ENCODE results near the gene C2orf92.
"Not testable (repeated sequence)": the region's sequence is repeated elsewhere in the genome, so short reads cannot be mapped to it uniquely, and the experiment has no call there.

Gene C2orf92

DNA sequence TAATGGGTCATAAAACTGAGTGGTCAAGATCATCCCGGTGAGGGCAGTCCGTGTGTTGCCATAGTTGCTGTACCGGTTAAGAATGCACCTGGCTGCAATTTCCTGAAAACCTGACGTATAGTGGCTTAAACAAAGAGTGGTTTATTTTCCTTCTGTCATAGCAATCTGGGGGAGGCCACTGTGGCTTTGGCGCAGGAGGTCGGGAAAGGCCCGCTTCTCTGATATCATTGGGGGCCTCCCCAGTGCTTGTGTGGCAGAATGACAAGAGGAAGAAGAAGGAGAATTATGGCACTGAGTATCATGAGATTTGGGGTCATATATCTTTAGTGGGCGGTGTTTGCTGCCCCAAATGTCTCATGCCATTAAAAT is 4.4 kb downstream of the C2orf92 start:
- H3K4me1 ChIP-seq, result peaks cover 0 to 12% (median 9%) of the 10 kb centered on the region in 10 experiments; a peak in 16 of 20 replicates
- no peaks in the 10 kb centered on the region for H4K20me1 ChIP-seq
- no peaks in the 10 kb centered on the region for H3K27me3 ChIP-seq
- H3K9ac ChIP-seq, result no peak overlapping the region
- no peak overlapping the region for H3K4me3 ChIP-seq
- no peak overlapping the region for H3K4me2 ChIP-seq
- H3K27ac ChIP-seq, result no peak overlapping the region
- H3K9me3 ChIP-seq (replicated peaks in 1 of 11), result peaks cover 0 to 13% (median 4%) of the 10 kb centered on the region in 11 experiments; a peak in 5 of 22 replicates
- no peak for TF ChIP-seq Cebpa-rat (IDR thresholded peaks at IDR 0.05)
- no peaks in the 10 kb centered on the region for H3K36me3 ChIP-seq

DNA sequence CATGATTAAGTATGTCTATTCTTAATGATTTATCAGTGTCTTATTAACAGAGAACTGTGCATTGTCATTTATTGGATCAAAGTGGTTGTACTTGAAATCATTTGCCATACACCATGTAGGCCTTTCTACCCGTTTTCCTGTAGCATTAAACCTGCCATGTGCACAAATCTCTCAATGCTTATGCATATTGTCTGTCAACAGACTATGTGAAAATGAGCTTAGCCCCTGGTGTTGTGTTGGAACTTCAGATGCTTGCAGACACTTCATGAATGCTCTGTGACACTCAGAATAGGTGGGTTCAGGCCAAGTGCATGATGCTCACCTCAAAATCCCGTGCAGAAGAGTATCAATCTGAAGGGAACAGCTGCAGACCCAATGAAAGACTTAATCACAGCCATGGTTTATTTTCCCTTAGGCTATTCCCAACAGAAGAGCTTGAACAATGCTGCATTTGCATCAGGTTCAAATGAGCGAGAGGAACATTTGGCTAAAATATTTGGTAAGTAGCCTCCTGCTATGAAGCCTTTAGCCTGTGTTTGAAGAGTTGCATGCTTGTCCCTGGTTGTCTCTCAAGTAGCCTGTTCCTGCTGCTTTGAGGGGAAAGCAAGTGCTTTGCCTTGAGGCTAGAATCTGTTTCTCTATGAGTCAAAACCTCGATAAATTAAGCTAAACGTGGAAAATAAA is 6.1 kb downstream of the C2orf92 start:
- H3K9ac ChIP-seq, result no peak overlapping the region
- no peaks in the 10 kb centered on the region for H3K36me3 ChIP-seq
- H3K27me3 ChIP-seq, result no peaks in the 10 kb centered on the region
- no peak overlapping the region for H3K4me3 ChIP-seq
- H4K20me1 ChIP-seq, result no peaks in the 10 kb centered on the region
- H3K27ac ChIP-seq, result no peak overlapping the region
- no peak overlapping the region for H3K4me2 ChIP-seq
- peaks cover 0 to 12% (median 5%) of the 10 kb centered on the region in 10 experiments; a peak in 10 of 20 replicates for H3K4me1 ChIP-seq
- TF ChIP-seq Cebpa-rat (IDR thresholded peaks at IDR 0.05), result no peak
- peaks cover 13 to 24% (median 17%) of the 10 kb centered on the region in 11 experiments for H3K9me3 ChIP-seq (replicated peaks in 1 of 11)

DNA sequence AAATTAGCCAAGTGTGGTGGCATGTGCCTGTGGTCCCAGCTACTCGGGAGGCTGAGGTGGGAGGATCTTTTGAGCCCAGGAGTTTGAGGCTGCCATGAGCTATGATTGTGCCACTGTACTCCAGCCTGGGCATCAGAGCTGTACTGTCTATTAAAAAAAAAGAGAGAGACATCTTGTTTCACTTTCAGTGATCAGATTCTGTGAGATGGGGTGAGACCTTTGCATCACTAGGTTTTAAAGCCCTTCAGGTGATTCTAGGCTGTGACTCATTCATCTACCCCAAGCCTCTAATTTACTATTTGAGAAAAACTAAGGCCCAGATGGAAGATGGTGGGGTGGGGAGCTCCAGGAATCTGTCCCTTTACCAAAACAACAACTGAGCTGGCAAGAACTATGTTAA is 7.1 kb downstream of the C2orf92 start:
- no peaks in the 10 kb centered on the region for H3K27me3 ChIP-seq
- H3K4me1 ChIP-seq, result peaks cover 0 to 12% (median 5%) of the 10 kb centered on the region in 10 experiments; a peak in 10 of 20 replicates
- no peak overlapping the region for H3K27ac ChIP-seq
- no peak for TF ChIP-seq Cebpa-rat (IDR thresholded peaks at IDR 0.05)
- no peak overlapping the region for H3K9ac ChIP-seq
- no peak overlapping the region for H3K4me3 ChIP-seq
- H4K20me1 ChIP-seq, result no peaks in the 10 kb centered on the region
- H3K36me3 ChIP-seq, result no peaks in the 10 kb centered on the region
- no peak overlapping the region for H3K4me2 ChIP-seq
- H3K9me3 ChIP-seq (replicated peaks in 1 of 11), result peaks cover 14 to 28% (median 22%) of the 10 kb centered on the region in 11 experiments

- no peak overlapping the region for H3K4me3 ChIP-seq
- peaks cover 14 to 28% (median 22%) of the 10 kb centered on the region in 11 experiments for H3K9me3 ChIP-seq (replicated peaks in 1 of 11)
- H3K9ac ChIP-seq, result no peak overlapping the region
- no peak for TF ChIP-seq Cebpa-rat (IDR thresholded peaks at IDR 0.05)
- H3K4me2 ChIP-seq, result no peak overlapping the region
- no peak overlapping the region for H3K27ac ChIP-seq
- peaks cover 0 to 18% (median 5%) of the 10 kb centered on the region in 10 experiments; a peak in 11 of 20 replicates for H3K4me1 ChIP-seq
- no peaks in the 10 kb centered on the region for H3K27me3 ChIP-seq
- H3K36me3 ChIP-seq, result no peaks in the 10 kb centered on the region
- no peaks in the 10 kb centered on the region for H4K20me1 ChIP-seq
Observed at GRCh38 chr2:97677480-97677879, 8.0 kb downstream of the C2orf92 start.

- no peak for TF ChIP-seq Cebpa-rat (IDR thresholded peaks at IDR 0.05)
- Histone ChIP-seq H3K4me2 (no peak overlapping the region), H4K20me1 (no peaks in the 10 kb centered on the region), H3K36me3 (no peaks in the 10 kb centered on the region), H3K4me3 (no peak overlapping the region), H3K27ac (no peak overlapping the region), H3K9me3 (replicated peaks in 1 of 11) (peaks cover 14 to 28% (median 22%) of the 10 kb centered on the region in 11 experiments), H3K4me1 (peaks cover 0 to 12% (median 1%) of the 10 kb centered on the region in 10 experiments; a peak in 10 of 20 replicates), H3K27me3 (no peaks in the 10 kb centered on the region), H3K9ac (no peak overlapping the region)
Observed at GRCh38 chr2:97678298-97678697, 8.8 kb downstream of the C2orf92 start.

DNA sequence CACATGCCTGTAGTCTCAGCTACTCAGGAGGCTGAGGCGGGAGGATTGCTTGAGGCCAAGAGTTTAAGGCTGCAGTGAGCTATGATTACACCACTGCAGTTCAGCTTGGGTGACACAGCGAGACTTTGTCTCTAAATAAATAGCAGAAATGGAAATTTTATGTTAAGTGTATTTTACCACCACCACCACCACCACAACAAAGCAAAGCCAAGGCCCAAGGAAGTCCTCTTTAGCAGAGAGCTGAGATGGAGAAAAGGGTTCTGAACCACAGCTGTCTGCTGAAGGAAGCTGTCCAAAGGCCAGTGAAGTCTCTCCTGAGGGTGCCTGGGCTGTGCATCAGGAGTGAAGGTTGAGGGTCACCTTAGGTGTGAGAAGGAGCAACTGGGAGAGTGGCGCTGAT is 17.7 kb downstream of the C2orf92 start:
- peak overlapping the region in 3 of 11 experiments; percentile 11 to 30 (median 22); a peak in 2 of 22 replicates for H3K4me2 ChIP-seq
- H3K36me3 ChIP-seq; H4K20me1 ChIP-seq; H3K9me3 ChIP-seq (replicated peaks in 1 of 11); H3K9ac ChIP-seq; H3K27me3 ChIP-seq; H3K4me3 ChIP-seq: not testable (repeated sequence)
- 0 out of 22 replicates have a peak overlapping the region, but pooled peaks of 1 of the 11 experiments have one; percentile 4 for H3K27ac ChIP-seq
- H3K4me1 ChIP-seq, result peaks cover 7 to 15% (median 11%) of the 10 kb centered on the region in 10 experiments; a peak in 15 of 20 replicates

- H4K20me1 ChIP-seq, result no peaks in the 10 kb centered on the region
- TF ChIP-seq Cebpa-rat (IDR thresholded peaks at IDR 0.05), result no peak
- no peak overlapping the region for H3K4me3 ChIP-seq
- no peak overlapping the region for H3K27ac ChIP-seq
- H3K4me1 ChIP-seq, result peaks cover 7 to 15% (median 10%) of the 10 kb centered on the region in 10 experiments; a peak in 15 of 20 replicates
- H3K9me3 ChIP-seq (replicated peaks in 1 of 11), result peaks cover 0 to 9% (median 0%) of the 10 kb centered on the region in 11 experiments; a peak in 1 of 22 replicates
- H3K27me3 ChIP-seq, result no peaks in the 10 kb centered on the region
- H3K36me3 ChIP-seq, result no peaks in the 10 kb centered on the region
- no peak overlapping the region for H3K9ac ChIP-seq
- no peak overlapping the region for H3K4me2 ChIP-seq
Observed at GRCh38 chr2:97688062-97688827, 18.7 kb downstream of the C2orf92 start.

- Histone ChIP-seq H3K4me3 (no peak overlapping the region), H3K4me1 (peaks cover 7 to 15% (median 10%) of the 10 kb centered on the region in 10 experiments; a peak in 15 of 20 replicates), H3K4me2 (peak overlapping the region in 6 of 11 experiments; percentile 15 to 54 (median 44); a peak in 8 of 22 replicates), H3K27ac (no peak overlapping the region), H3K9me3 (replicated peaks in 1 of 11) (0 out of 22 replicates have a peak, but pooled peaks cover 0 to 3% (median 0%) of the 10 kb centered on the region in 11 experiments), H3K27me3 (no peaks in the 10 kb centered on the region), H3K9ac (no peak overlapping the region), H3K36me3 (no peaks in the 10 kb centered on the region), H4K20me1 (no peaks in the 10 kb centered on the region)
- TF ChIP-seq Cebpa-rat (IDR thresholded peaks at IDR 0.05), result no peak
Observed at GRCh38 chr2:97691166-97691565, 21.7 kb downstream of the C2orf92 start.

DNA sequence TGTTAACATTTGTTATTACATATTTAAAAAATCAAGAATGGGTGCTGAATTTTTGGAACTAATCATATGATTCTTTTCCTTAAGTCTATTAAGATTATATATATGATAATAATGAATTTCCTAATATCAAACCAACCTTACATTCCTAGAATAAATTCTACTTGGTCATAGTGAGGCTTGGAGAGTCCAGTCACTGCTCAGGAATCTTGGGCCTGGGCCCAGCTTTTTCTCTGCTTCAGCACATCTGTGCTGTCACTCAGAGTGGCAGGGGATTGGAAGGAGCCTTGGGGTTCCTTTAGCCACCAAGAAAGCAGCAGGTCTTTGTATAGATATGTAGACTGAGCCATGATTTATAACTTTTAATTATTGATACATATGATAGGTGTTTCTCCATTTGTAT is 24.0 kb downstream of the C2orf92 start:
- Histone ChIP-seq H3K27me3 (no peaks in the 10 kb centered on the region), H4K20me1 (no peaks in the 10 kb centered on the region)

More for the DNA sequence above, 24.0 kb downstream of the C2orf92 start:
- Histone ChIP-seq H3K27ac (no peak overlapping the region), H3K9ac (no peak overlapping the region), H3K9me3 (replicated peaks in 1 of 11) (no peaks in the 10 kb centered on the region), H3K4me1 (peaks cover 12 to 19% (median 15%) of the 10 kb centered on the region in 10 experiments; a peak in 18 of 20 replicates), H3K4me2 (no peak overlapping the region), H3K4me3 (no peak overlapping the region), H3K36me3 (no peaks in the 10 kb centered on the region)
- no peak for TF ChIP-seq Cebpa-rat (IDR thresholded peaks at IDR 0.05)

All from BLaER1 treated with 17β-estradiol and CSF1 and Interleukin-3, amounts not matched to agents 10 nM and 100 nM (cell line).